Dendritic cell treated with granulocyte-macrophage colony-stimulating factor and Interleukin-4, amounts not matched to agents 40 ng/mL and 50 ng/mL, for 4 days (primary cell): ENCODE results near the gene KLF16.

Source experiments
- H3K27ac Mint-ChIP-seq: one replicate; pipeline ENCODE4 v1.8.0; 2022; ENCODE audit warnings: mild to moderate bottlenecking, mixed read lengths
- H3K27me3 Mint-ChIP-seq: one replicate; pipeline ENCODE4 v1.8.0; 2022; ENCODE audit warnings: mild to moderate bottlenecking, mixed read lengths
- H3K36me3 Mint-ChIP-seq: one replicate; pipeline ENCODE4 v1.8.0; 2022; ENCODE audit warnings: low read depth, mixed read lengths
- H3K4me1 Mint-ChIP-seq: one replicate; pipeline ENCODE4 v1.8.0; 2022; ENCODE audit warnings: low read depth, mixed read lengths
- H3K4me3 Mint-ChIP-seq: one replicate; pipeline ENCODE4 v1.8.0; 2022; ENCODE audit warnings: mild to moderate bottlenecking, moderate library complexity, mixed read lengths
- H3K9me3 Mint-ChIP-seq: one replicate; pipeline ENCODE4 v1.8.0; 2022; ENCODE audit warnings: mixed read lengths
- intact Hi-C: fragments of 100-400 bp; cut with micrococcal nuclease; formaldehyde crosslinking; loops from one replicate; pipeline ENCODE4 v1.15.0; 2022

KLF16 gene

DNA sequence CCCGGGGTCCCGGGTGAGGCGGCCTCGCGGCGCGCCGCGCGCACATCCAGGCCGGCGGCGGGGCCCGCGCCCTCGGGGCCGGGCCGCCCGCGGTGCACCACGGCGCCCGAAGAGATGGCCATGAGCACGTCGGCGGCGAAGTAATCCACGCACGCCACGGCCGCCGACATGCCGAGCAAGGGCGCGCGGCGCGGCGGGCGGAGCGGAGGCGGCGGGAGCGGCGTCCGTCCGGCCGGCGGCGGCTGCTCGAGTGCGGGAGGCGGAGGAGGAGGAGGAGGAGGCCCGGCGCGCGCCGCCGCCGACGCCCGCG is at the start of gene KLF16:
Gene KLF16, minus strand, starts transcription at position 252 of the 310 bp plus-strand sequence. Its CDS starts 82 bp downstream, at position 170.
- H3K4me3 Mint-ChIP-seq = peak within 1 kb of the TSS; percentile 91
- peak within 1 kb of the TSS; percentile 93 for H3K27ac Mint-ChIP-seq
- intact Hi-C loops = loop anchor here (5.0 kb wide), 1 partner anchor 34 kb away; no protein-coding TSS in a partner anchor
- H3K9me3 Mint-ChIP-seq = no peaks in the 10 kb centered on the region
- peaks cover 24% of the 10 kb centered on the region for H3K36me3 Mint-ChIP-seq
- peaks cover 48% of the 10 kb centered on the region for H3K4me1 Mint-ChIP-seq
- no peaks in the 10 kb centered on the region for H3K27me3 Mint-ChIP-seq

DNA sequence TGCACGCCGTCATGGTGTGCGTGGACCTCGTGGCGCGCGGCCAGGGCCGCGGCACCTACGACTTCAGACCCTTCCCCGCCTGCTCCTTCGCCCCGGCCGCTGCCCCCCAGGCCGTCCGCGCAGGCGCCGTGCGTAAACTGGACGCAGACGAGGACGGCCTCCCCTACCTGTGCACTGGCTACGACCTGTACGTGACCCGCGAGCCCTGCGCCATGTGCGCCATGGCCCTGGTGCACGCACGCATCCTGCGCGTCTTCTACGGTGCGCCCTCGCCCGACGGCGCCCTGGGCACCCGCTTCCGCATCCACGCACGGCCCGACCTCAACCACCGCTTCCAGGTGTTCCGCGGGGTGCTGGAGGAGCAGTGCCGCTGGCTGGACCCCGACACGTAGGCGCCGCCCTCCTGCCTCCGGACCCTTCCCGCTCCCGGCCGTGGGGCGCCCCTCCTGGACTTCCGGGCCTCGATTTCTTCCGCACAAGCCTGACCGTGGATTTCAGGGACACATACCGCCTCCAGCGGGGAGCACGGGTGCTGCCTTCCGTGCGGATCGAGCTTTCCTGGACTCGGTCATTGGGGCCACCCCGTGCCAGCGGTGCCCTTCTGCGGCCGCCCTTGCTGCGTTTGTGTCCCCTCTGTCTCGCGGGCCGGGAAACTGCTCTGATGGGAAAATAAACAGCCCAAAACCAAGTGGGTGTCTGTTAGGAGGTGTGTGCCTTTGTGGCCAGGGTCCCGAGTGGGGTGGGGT is 49.6 kb upstream of the KLF16 start:
- Mint-ChIP-seq H3K27me3 (no peaks in the 10 kb centered on the region), H3K4me1 (peaks cover 66% of the 10 kb centered on the region), H3K9me3 (no peaks in the 10 kb centered on the region), H3K36me3 (peaks cover 88% of the 10 kb centered on the region), H3K27ac (no peak overlapping the region), H3K4me3 (no peak overlapping the region)
- intact Hi-C loops = no loop called here

- Mint-ChIP-seq H3K4me1 (peaks cover 67% of the 10 kb centered on the region), H3K27me3 (no peaks in the 10 kb centered on the region), H3K36me3 (peaks cover 88% of the 10 kb centered on the region), H3K27ac (no peak overlapping the region), H3K9me3 (no peaks in the 10 kb centered on the region), H3K4me3 (no peak overlapping the region)
- intact Hi-C loops = no loop called here
Measured at GRCh38 chr19:1911995-1912394, 48.6 kb upstream of the KLF16 start.

GRCh38 chr19:1911098-1911497 is 47.7 kb upstream of the KLF16 start:
- intact Hi-C loops = no loop called here
- H3K4me1 Mint-ChIP-seq = peaks cover 64% of the 10 kb centered on the region
- peaks cover 92% of the 10 kb centered on the region for H3K36me3 Mint-ChIP-seq
- no peak overlapping the region for H3K27ac Mint-ChIP-seq
- no peak overlapping the region for H3K4me3 Mint-ChIP-seq
- H3K9me3 Mint-ChIP-seq = no peaks in the 10 kb centered on the region
- H3K27me3 Mint-ChIP-seq = no peaks in the 10 kb centered on the region

DNA sequence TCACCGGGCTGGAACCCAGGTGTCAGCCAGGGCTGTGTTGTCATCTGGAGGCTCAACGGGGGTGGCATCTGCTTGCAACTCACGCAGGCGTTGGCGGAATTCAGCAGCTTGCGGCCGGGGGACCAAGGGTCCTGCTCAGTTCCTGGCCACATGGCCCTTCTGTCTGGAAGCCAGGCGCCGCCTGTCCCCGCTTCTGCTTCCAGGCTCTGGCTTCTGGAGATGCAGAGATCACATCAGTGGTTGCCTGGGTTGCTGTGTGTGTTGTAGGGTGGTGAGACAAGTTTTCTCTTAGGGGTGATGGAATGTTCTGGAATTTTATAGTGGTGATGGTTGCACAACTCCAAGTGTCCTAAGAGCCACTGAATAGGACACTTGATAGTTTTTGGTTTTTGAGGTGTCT is 46.8 kb upstream of the KLF16 start:
- Mint-ChIP-seq H3K4me3 (no peak overlapping the region), H3K9me3 (no peaks in the 10 kb centered on the region), H3K4me1 (peaks cover 62% of the 10 kb centered on the region), H3K27me3 (no peaks in the 10 kb centered on the region), H3K27ac (no peak overlapping the region), H3K36me3 (peaks cover 91% of the 10 kb centered on the region)
- intact Hi-C loops = no loop called here

- Mint-ChIP-seq H3K27me3 (no peaks in the 10 kb centered on the region), H3K4me1 (peaks cover 63% of the 10 kb centered on the region), H3K27ac (no peak overlapping the region), H3K9me3 (no peaks in the 10 kb centered on the region), H3K4me3 (no peak overlapping the region), H3K36me3 (peaks cover 86% of the 10 kb centered on the region)
- intact Hi-C loops = no loop called here
Measured at GRCh38 chr19:1909761-1910080, 46.3 kb upstream of the KLF16 start.

DNA sequence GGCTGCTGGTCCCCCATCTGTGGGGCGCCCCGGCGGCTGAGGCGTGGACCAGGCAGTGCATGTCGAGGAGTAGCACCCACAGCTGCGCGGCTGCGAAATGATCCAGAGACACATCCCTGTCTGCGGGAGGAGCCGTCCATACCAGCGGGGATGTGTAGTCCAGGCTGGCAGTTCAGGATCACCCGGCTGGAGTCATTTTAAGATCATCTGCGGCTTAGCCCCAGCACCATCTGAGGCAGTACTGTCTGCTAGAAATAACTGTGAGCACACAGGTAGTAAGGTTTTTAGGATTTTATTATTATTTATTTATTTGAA is 44.9 kb upstream of the KLF16 start:
- H3K27me3 Mint-ChIP-seq = no peaks in the 10 kb centered on the region
- intact Hi-C loops = no loop called here
- H3K9me3 Mint-ChIP-seq = no peaks in the 10 kb centered on the region
- peaks cover 67% of the 10 kb centered on the region for H3K4me1 Mint-ChIP-seq
- H3K4me3 Mint-ChIP-seq = no peak overlapping the region
- H3K36me3 Mint-ChIP-seq = peaks cover 72% of the 10 kb centered on the region
- H3K27ac Mint-ChIP-seq = no peak overlapping the region

- Mint-ChIP-seq H3K27ac (peak overlapping the region; percentile 61), H3K9me3 (no peaks in the 10 kb centered on the region), H3K4me1 (peaks cover 68% of the 10 kb centered on the region), H3K36me3 (peaks cover 67% of the 10 kb centered on the region), H3K4me3 (no peak overlapping the region), H3K27me3 (no peaks in the 10 kb centered on the region)
- intact Hi-C loops = no loop called here
Measured at GRCh38 chr19:1907563-1908363, 44.4 kb upstream of the KLF16 start.

- intact Hi-C loops = no loop called here
- H3K9me3 Mint-ChIP-seq = no peaks in the 10 kb centered on the region
- peaks cover 69% of the 10 kb centered on the region for H3K4me1 Mint-ChIP-seq
- peak overlapping the region; percentile 26 for H3K4me3 Mint-ChIP-seq
- peak overlapping the region; percentile 61 for H3K27ac Mint-ChIP-seq
- H3K36me3 Mint-ChIP-seq = peaks cover 60% of the 10 kb centered on the region
- no peaks in the 10 kb centered on the region for H3K27me3 Mint-ChIP-seq
Measured at GRCh38 chr19:1906985-1907562, 43.7 kb upstream of the KLF16 start.

DNA sequence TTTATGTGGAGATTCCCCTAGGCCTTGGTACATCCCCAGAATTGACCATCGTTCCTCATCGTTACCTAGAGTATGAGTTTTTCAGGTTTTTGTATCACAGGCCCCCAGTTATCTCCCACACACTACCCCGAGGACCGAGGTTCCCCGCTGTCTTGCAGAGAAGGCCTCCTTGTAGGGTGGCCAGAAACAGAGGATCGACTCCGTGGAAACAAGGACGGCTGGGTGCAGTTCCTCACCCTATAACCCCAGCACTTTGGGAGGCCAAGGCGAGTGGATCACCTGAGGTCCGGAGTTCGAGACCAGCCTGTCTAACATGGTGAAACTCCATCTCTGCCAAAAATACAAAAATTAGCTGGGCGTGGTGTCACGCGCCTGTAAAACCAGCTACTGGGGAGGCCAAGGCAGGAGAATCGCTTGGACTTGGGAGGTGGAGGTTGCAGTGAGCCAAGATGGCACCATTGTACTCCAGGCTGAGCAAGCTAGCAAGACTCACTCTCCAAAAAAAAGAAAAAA is 42.5 kb upstream of the KLF16 start:
- Mint-ChIP-seq H3K9me3 (no peaks in the 10 kb centered on the region), H3K36me3 (peaks cover 51% of the 10 kb centered on the region), H3K27ac (peak overlapping the region; percentile 99), H3K4me3 (peak overlapping the region; percentile 93), H3K27me3 (no peaks in the 10 kb centered on the region), H3K4me1 (peaks cover 80% of the 10 kb centered on the region)
- intact Hi-C loops = no loop called here

- Mint-ChIP-seq H3K36me3 (peaks cover 47% of the 10 kb centered on the region), H3K27me3 (no peaks in the 10 kb centered on the region), H3K4me1 (peaks cover 84% of the 10 kb centered on the region), H3K4me3 (peak within 1 kb of the TSS; percentile 93), H3K9me3 (no peaks in the 10 kb centered on the region), H3K27ac (peak within 1 kb of the TSS; percentile 99)
- intact Hi-C loops = no loop called here
Measured at GRCh38 chr19:1905110-1905862, 41.9 kb upstream of the KLF16 start, which contains the start of the genes ADAT3 and SCAMP4. TSS of gene ADAT3 (plus strand) at chr19:1905399. CDS start at chr19:1912048, 6,649 bp downstream. TSS of gene SCAMP4 (plus strand) at chr19:1905399. CDS start at chr19:1915020, 9,621 bp downstream.

DNA sequence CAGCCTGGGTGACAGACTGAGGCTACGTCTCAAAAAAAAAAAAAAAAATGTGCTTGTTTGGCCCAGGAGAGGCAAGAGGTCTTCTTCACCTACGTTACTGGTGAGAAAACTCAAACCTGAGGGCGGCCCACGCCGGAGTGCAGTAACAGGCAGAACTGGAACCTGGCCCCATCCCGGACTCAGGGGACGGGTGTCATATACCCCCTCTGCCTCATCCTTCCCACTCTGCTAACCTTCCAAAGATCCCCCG is 41.4 kb upstream of the KLF16 start:
- Mint-ChIP-seq H3K9me3 (no peaks in the 10 kb centered on the region), H3K27ac (peak overlapping the region; percentile 99), H3K4me1 (peaks cover 80% of the 10 kb centered on the region), H3K27me3 (no peaks in the 10 kb centered on the region), H3K4me3 (peak overlapping the region; percentile 93), H3K36me3 (peaks cover 42% of the 10 kb centered on the region)
- intact Hi-C loops = no loop called here

- Mint-ChIP-seq H3K27ac (peak overlapping the region; percentile 99), H3K4me1 (peaks cover 70% of the 10 kb centered on the region), H3K36me3 (peaks cover 24% of the 10 kb centered on the region), H3K9me3 (no peaks in the 10 kb centered on the region), H3K27me3 (no peaks in the 10 kb centered on the region), H3K4me3 (no peak overlapping the region)
- intact Hi-C loops = no loop called here
Measured at GRCh38 chr19:1902923-1903322, 39.5 kb upstream of the KLF16 start.

DNA sequence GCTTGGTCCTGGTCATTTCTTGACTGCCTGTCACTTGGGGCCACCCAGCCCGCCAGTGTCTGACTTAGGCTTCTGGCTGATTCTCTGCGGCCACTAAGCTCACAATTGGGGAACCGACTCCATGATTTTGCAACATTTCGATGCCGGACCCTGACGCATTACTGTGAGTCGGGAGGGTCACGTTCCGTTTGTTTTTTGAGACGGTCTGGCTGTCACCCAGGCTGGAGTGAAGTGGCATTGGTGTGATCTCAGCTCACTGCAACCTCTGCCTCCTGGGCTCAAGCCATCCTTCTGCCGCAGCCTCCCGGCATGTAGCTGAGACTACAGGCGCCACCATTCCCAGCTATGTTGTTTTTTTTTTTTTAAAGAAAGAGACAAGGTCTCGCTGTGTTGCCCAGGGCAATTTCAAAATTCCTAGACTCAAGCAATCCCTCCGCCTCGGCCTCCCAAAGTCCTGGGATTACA is 38.6 kb upstream of the KLF16 start:
- Mint-ChIP-seq H3K27me3 (no peaks in the 10 kb centered on the region), H3K4me1 (peaks cover 69% of the 10 kb centered on the region), H3K27ac (peak overlapping the region; percentile 99), H3K9me3 (no peaks in the 10 kb centered on the region), H3K4me3 (peak overlapping the region; percentile 37), H3K36me3 (peaks cover 14% of the 10 kb centered on the region)
- intact Hi-C loops = no loop called here
